GM21390 (cell line): ENCODE data around the gene SPATA20.
A peak's percentile ranks its signal among the peaks of the same experiment; 100 is the strongest.

Source experiments
- ATAC-seq: cut with Tn5 transposase; IDR thresholded peaks from one replicate; pipeline ENCODE4 v1.9.1; 2021; ENCODE audit not compliant: unreplicated experiment

Gene SPATA20

GRCh38 chr17:50557630-50558029, 10.7 kb downstream of the SPATA20 start:
- no peak for ATAC-seq

- no peak for ATAC-seq
Measured at GRCh38 chr17:50558091-50558490, 11.1 kb downstream of the SPATA20 start.

DNA sequence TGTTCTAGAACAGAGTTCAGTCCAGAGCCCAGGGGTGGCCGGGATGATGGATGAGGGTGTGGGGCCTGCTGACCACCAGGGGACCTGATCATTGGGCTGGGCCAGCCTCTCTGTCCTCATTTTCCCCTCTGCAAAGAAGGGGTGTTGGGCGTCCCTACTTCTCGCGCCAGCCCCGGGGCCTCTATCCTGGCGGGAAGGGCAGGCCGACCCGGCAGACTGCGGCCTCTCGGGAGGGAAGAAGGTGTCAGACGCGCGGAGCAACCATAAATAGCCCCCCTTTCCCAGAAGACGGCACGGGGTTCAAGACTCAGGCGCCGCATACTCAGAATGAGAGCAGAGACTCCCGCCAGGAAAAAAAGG, 11.6 kb downstream of the SPATA20 start:
- no peak for ATAC-seq

GRCh38 chr17:50558941-50559614, 12.1 kb downstream of the SPATA20 start:
- ATAC-seq, result no peak

- ATAC-seq, result no peak
Measured at GRCh38 chr17:50559674-50560184, 12.8 kb downstream of the SPATA20 start.

- ATAC-seq, result peak; percentile 91
Measured at GRCh38 chr17:50560185-50560824, 13.3 kb downstream of the SPATA20 start, which contains the start of gene CACNA1G. CACNA1G (plus strand) TSS chr17:50560715; CDS start chr17:50561460, 745 bp downstream.

DNA sequence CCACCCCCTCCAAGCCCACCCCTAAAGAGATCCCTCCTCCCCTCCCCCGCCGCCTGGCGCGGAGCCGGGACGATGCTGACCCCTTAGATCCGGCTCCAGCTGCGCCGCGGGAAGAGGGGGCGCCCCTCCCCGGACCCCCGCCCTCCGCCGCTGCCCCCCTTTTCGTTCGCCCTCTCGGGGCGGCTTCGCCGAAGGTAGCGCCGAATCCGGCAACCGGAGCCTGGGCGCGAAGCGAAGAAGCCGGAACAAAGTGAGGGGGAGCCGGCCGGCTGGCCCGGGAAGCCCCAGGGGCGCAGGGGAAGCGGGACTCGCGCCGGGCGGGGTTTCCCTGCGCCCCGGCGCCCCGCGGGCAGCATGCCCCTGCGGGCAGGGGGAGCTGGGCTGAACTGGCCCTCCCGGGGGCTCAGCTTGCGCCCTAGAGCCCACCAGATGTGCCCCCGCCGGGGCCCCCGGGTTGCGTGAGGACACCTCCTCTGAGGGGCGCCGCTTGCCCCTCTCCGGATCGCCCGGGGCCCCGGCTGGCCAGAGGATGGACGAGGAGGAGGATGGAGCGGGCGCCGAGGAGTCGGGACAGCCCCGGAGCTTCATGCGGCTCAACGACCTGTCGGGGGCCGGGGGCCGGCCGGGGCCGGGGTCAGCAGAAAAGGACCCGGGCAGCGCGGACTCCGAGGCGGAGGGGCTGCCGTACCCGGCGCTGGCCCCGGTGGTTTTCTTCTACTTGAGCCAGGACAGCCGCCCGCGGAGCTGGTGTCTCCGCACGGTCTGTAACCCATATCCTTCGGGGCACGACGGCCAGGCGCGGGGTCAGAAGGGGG, 14.2 kb downstream of the SPATA20 start:
- ATAC-seq, result no peak

DNA sequence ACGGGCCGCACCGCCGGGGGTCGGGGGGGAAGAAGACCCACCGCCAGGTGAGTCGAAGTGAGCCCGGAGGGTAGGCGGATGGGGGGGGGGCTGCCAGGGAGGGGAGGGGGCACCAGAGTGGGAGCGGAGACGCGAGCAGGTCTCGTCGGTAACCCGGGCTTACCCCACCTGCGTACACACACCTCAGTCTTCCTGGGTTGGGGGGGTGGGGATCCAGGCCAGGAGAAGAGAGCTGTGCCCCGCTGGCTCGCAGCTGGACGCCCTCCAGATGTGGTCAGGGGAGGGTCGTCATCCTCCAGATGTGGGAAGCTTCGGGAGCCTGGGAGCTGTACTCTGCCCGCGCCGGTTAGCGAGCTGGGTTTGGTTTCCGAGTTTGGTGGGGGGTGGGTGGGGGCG, 14.8 kb downstream of the SPATA20 start:
- ATAC-seq, result no peak

GRCh38 chr17:50562242-50563091, 15.5 kb downstream of the SPATA20 start:
- no peak for ATAC-seq

- ATAC-seq, result no peak
Measured at GRCh38 chr17:50563092-50563511, 16.1 kb downstream of the SPATA20 start.

DNA sequence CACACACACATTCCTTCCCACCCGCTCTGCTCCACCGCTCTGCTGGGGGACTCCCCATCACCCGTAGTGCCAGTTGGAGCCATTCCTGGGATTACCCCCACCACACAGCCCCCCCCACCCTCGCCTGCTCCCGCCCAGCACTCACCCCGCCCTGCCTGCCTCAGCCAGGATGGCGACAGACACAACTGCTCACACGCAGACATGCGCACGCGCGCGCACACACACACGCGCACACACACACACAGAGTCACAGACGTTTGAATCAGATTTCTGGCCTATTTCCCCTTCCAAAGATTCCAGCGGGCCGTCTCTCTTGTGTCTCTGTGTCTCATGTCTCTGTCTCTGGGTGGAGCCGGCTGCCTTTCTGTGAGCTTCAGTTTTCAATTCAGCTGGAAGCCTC, 17.9 kb downstream of the SPATA20 start:
- ATAC-seq, result no peak

- no peak for ATAC-seq
Measured at GRCh38 chr17:50565402-50566350, 18.7 kb downstream of the SPATA20 start.

- ATAC-seq, result no peak
Measured at GRCh38 chr17:50566886-50567285, 19.9 kb downstream of the SPATA20 start.

DNA sequence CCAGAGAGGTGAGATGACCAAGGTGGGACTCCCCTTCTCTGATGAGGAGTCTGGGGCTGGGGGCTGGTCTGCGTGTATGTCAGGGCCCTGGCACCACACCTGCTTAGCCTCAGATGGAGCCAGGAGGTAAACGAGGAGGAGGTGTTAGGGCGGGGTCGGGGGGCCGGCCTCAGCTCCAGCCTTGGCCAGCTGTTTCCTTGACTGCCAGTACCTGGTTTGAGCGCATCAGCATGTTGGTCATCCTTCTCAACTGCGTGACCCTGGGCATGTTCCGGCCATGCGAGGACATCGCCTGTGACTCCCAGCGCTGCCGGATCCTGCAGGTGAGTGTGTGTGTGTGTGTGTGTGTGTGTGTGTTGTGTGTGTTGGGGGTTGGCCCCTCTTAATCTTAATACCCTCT, 21.7 kb downstream of the SPATA20 start:
- ATAC-seq, result no peak

GRCh38 chr17:50569592-50569991, 22.6 kb downstream of the SPATA20 start:
- ATAC-seq, result no peak

DNA sequence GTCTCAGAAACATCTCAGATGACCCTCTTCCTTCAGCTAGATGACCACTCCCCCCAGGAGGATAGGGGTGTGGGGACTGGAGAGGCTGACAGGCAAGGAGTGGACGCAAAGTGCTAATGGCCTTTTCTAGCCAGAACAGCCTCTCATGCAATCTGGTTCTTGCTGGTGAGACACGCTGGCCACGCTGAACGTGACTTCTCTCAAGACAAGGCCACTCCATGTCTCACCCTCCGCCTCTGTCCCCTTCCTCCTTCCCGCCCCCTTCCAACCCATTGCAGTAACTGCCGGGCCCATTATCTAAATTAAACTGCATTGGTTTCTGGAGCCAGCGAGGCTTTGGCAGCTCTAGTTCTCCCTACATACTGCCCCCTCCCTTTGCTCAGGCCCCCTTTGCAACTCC, 23.1 kb downstream of the SPATA20 start:
- no peak for ATAC-seq

DNA sequence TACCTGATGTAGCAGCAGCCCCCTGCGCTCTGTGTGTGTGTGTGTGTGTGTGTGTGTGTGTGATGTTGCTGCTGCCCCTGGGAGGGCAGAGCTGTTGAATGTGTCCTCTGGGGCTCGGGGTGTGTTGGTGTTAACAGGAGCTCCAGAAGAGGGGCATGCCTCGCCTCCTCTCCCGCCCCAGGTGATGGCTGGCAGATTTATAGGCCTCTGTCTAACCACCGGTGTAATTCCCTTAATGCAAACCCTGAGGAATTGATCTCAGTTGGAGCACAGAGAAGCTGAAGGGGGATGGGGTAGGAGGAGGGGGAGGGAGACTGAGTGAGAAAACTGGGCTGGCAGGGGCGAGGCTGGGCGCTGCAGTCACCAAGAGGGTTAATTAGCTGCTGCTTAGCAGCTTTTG, 23.6 kb downstream of the SPATA20 start:
- ATAC-seq, result no peak

- ATAC-seq, result no peak
Measured at GRCh38 chr17:50571681-50572080, 24.7 kb downstream of the SPATA20 start.

DNA sequence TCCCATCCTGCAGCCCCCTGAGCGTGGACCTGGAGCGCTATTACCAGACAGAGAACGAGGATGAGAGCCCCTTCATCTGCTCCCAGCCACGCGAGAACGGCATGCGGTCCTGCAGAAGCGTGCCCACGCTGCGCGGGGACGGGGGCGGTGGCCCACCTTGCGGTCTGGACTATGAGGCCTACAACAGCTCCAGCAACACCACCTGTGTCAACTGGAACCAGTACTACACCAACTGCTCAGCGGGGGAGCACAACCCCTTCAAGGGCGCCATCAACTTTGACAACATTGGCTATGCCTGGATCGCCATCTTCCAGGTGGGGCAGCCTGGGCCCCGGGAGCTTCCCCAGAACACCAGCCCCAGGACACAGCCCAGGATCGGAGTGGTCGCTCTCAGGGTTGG, 25.6 kb downstream of the SPATA20 start:
- no peak for ATAC-seq
